Upper lobe of left lung (tissue), 6 donors: Measurements from ENCODE around the gene PPP2R2D. TPM values are rescaled to one million over a fixed set of nuclear protein-coding genes. Genes with fewer than 3 reads are reported as not detected.

ENCODE experiments used
- ATAC-seq, 2 donors: fragments of 200-7000 bp; cut with Tn5 transposase; one replicate each; pipeline ENCODE4 v1.9.1; 2022; ENCODE audit warnings: mild to moderate bottlenecking in 2 of 2, moderate library complexity in 2 of 2; ENCODE audit not compliant: low FRiP score in 2 of 2
- DNase-seq, 2 donors: peaks; one replicate each; pipeline ENCODE4 v3.0.0-alpha.2; 2019 to 2020
- H3K27ac ChIP-seq, 4 donors: fragments of 200-600 bp; sonication (generic); one replicate each; pipeline ENCODE4 v1.5.1; 2016 to 2019
- H3K27me3 ChIP-seq, 4 donors: fragments of 200-600 bp; sonication (generic); one replicate each; pipeline ENCODE4 v1.5.1; 2017 to 2019
- H3K36me3 ChIP-seq, 4 donors: fragments of 200-600 bp; sonication (generic); one replicate each; pipeline ENCODE4 v1.5.1; 2016 to 2019
- H3K4me1 ChIP-seq, 4 donors: fragments of 200-600 bp; sonication (generic); one replicate each; pipeline ENCODE4 v1.5.1; 2018 to 2019
- H3K4me3 ChIP-seq, 4 donors: fragments of 200-600 bp; sonication (generic); one replicate each; pipeline ENCODE4 v1.5.1; 2017 to 2019; ENCODE audit warnings: mild to moderate bottlenecking in 2 of 4, moderate library complexity in 1 of 4
- H3K9me3 ChIP-seq, 4 donors: fragments of 200-600 bp; sonication (generic); one replicate each; pipeline ENCODE4 v1.5.1; 2018 to 2019
- CTCF ChIP-seq, 6 experiments: fragments of 450-650 bp in 4 of 6; fragments of 200-600 bp in 2 of 6; sonication (generic) in 2 of 6; IDR thresholded peaks; one replicate each; pipeline ENCODE4 v1.5.1; 2016 to 2019; ENCODE audit warnings: antibody characterized with exemption in 6 of 6
- EP300 ChIP-seq, 4 donors: sonication (generic); formaldehyde crosslinking; IDR thresholded peaks; one replicate each; pipeline ENCODE4 v1.5.1; 2017; ENCODE audit warnings: antibody characterized with exemption in 4 of 4, control low read depth in 2 of 4
- POLR2A ChIP-seq, 4 donors: fragments of 450-650 bp; IDR thresholded peaks; one replicate each; pipeline ENCODE4 v1.5.1; 2016 to 2017; ENCODE audit warnings: antibody characterized with exemption in 4 of 4, mild to moderate bottlenecking in 2 of 4
- POLR2AphosphoS5 ChIP-seq, 2 donors: sonication (generic); formaldehyde crosslinking; IDR thresholded peaks; one replicate each; pipeline ENCODE4 v1.5.1; 2017; ENCODE audit warnings: antibody characterized with exemption in 2 of 2
- WGBS, 2 donors: methylation state at CpG; one replicate each; pipeline ENCODE4 v1.1.5; 2017 to 2018; 5-methylcytosine and 5-hydroxymethylcytosine counted together
- total RNA-seq, 6 donors: library from RNA; depleted of rRNA in 4 of 6; stranded (reverse); fragments of >200 nt in 4 of 6; gene quantifications; one replicate each; pipeline versions ENCODE4 v1.1.0 to v1.2.1, GENCODE V29; 2016 to 2021
- donor health status: DM: no; HTN: no; CAD: no; lungs with moderate emphysema.
- donor health status: DM: no; HTN: yes; CAD: no; lungs with severe emphysema.

PPP2R2D gene
- total RNA-seq, 6 donors from 2014 or later, result 20.5 to 60.8 (median 28.7) TPM

- no peaks in the 10 kb centered on the region for H3K9me3 ChIP-seq
- H3K27ac ChIP-seq, result no peak overlapping the region
- WGBS, 2 donors, result 85 to 86% methylated on average over 18 to 27 of the region's 27 CpGs
- TF ChIP-seq CTCF (IDR thresholded peaks at IDR 0.05) (no peak), POLR2AphosphoS5 (IDR thresholded peaks at IDR 0.05) (no peak), POLR2A (IDR thresholded peaks at IDR 0.05) (no peak), EP300 (IDR thresholded peaks at IDR 0.05) (no peak)
- H3K4me3 ChIP-seq, result no peak overlapping the region
- no peaks in the 10 kb centered on the region for H3K36me3 ChIP-seq
- DNase-seq (peak in 1 of 2 donors; percentile 66), ATAC-seq (no peak)
- peaks cover 0 to 7% (median 3%) of the 10 kb centered on the region in 4 donors for H3K4me1 ChIP-seq
- peaks cover 0 to 13% (median 3%) of the 10 kb centered on the region in 4 donors for H3K27me3 ChIP-seq
These were observed 28.6 kb upstream of the PPP2R2D start for GRCh38 chr10:131872011-131872826.

GRCh38 chr10:131872827-131873375 is 27.9 kb upstream of the PPP2R2D start:
- peaks cover 0 to 13% (median 3%) of the 10 kb centered on the region in 4 donors for H3K27me3 ChIP-seq

GRCh38 chr10:131874991-131875451 is 25.8 kb upstream of the PPP2R2D start:
- TF ChIP-seq CTCF (IDR thresholded peaks at IDR 0.05) (peak; percentile 46 to 79 (median 66)), EP300 (IDR thresholded peaks at IDR 0.05) (no peak), POLR2AphosphoS5 (IDR thresholded peaks at IDR 0.05) (no peak)
- Histone ChIP-seq H3K27ac (no peak overlapping the region), H3K4me1 (peaks cover 0 to 7% (median 3%) of the 10 kb centered on the region in 4 donors), H3K27me3 (peaks cover 0 to 13% (median 3%) of the 10 kb centered on the region in 4 donors), H3K9me3 (no peaks in the 10 kb centered on the region), H3K4me3 (no peak overlapping the region), H3K36me3 (no peaks in the 10 kb centered on the region)
- peak; percentile 57 to 78 for DNase-seq
- WGBS, 2 donors, result 1 to 9% methylated on average over 5 to 17 of the region's 17 CpGs
- peak in 1 of 2 donors; percentile 84 for ATAC-seq

More at GRCh38 chr10:131872827-131873375, 27.9 kb upstream of the PPP2R2D start:
- 58 to 62% methylated on average over 10 to 19 of the region's 19 CpGs for WGBS, 2 donors
- Histone ChIP-seq H3K27ac (no peak overlapping the region), H3K4me1 (peaks cover 0 to 7% (median 3%) of the 10 kb centered on the region in 4 donors), H3K9me3 (no peaks in the 10 kb centered on the region), H3K36me3 (no peaks in the 10 kb centered on the region), H3K4me3 (no peak overlapping the region)
- no peak for TF ChIP-seq CTCF (IDR thresholded peaks at IDR 0.05)
- no peak for TF ChIP-seq POLR2AphosphoS5 (IDR thresholded peaks at IDR 0.05)
- ATAC-seq (no peak), DNase-seq (no peak)

GRCh38 chr10:131875501-131875900 is 25.3 kb upstream of the PPP2R2D start:
- no peak for DNase-seq
- Histone ChIP-seq H3K27ac (no peak overlapping the region), H3K4me3 (no peak overlapping the region), H3K4me1 (peaks cover 0 to 7% (median 3%) of the 10 kb centered on the region in 4 donors), H3K36me3 (no peaks in the 10 kb centered on the region), H3K9me3 (no peaks in the 10 kb centered on the region), H3K27me3 (peaks cover 0 to 13% (median 3%) of the 10 kb centered on the region in 4 donors)
- no peak for TF ChIP-seq CTCF (IDR thresholded peaks at IDR 0.05)
- TF ChIP-seq POLR2AphosphoS5 (IDR thresholded peaks at IDR 0.05), result no peak
- no peak for TF ChIP-seq EP300 (IDR thresholded peaks at IDR 0.05)
- TF ChIP-seq POLR2A (IDR thresholded peaks at IDR 0.05), result no peak
- no peak for ATAC-seq
- 56% methylated on average over 10 of the region's 10 CpGs; no CpG with 5 or more reads in 1 of the 2 donors for WGBS, 2 donors
